ENCODE data around the gene RPL28.

The RPL28 gene

DNA sequence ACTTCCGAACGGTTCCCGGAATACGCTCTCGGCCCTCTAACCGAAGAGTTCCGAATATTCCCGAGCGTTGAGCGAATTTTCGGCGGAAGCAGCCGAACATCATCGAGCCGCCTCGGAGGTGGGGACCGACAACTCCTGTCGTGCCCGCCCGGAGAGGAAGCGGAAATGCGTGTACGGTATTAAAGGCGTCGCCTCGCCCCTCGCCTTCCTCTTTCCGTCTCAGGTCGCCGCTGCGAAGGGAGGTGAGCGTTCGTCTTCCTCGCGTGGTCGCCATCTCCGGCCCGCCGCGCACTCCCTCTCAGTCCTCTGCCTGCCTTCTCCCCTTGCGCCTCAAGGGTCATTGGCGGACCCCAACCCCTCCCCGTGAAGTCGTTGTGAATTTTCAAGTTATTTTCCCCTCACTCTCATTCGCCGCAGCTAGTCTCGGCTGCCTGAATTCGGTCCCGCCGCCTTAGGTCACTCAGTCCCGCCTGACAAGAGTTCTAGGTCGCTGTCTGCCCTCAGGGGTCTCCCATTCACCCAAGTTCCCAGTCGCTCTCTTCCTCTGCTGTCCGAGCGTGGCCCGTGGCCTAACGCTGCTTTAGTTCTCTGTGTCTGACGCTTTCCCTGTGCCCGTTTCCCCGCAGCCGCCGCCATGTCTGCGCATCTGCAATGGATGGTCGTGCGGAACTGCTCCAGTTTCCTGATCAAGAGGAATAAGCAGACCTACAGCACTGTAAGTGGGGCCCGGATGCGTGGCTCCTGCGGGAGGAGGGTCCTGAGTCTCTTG, at the start of gene RPL28:
Gene RPL28 (plus strand): TSS at position 209 of the 769 bp plus-strand sequence. CDS start 426 bp downstream, at position 635.
- DNase-seq (ENCODE audit: low spot score) = peak; percentile 96

DNA sequence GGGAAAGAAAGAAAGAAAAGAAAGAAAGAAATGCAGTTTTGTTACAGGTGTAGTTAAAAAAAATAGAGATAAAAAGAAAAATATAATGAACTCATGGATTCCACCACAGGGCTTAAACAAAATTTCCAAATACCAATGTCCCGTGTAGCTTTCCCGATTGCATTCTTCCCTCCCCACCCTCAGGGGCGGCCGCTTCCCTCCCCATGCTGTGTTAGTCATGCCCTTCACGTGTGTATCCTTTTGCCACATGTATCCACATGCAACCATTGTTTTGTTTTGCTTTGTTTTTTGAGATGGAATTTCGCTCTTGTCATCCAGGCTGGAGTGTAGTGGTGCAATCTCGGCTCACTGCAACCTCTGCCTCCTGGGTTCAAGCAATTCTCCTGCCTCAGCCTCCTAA, 49.6 kb upstream of the RPL28 start:
- no peak for DNase-seq (ENCODE audit: low spot score)

DNA sequence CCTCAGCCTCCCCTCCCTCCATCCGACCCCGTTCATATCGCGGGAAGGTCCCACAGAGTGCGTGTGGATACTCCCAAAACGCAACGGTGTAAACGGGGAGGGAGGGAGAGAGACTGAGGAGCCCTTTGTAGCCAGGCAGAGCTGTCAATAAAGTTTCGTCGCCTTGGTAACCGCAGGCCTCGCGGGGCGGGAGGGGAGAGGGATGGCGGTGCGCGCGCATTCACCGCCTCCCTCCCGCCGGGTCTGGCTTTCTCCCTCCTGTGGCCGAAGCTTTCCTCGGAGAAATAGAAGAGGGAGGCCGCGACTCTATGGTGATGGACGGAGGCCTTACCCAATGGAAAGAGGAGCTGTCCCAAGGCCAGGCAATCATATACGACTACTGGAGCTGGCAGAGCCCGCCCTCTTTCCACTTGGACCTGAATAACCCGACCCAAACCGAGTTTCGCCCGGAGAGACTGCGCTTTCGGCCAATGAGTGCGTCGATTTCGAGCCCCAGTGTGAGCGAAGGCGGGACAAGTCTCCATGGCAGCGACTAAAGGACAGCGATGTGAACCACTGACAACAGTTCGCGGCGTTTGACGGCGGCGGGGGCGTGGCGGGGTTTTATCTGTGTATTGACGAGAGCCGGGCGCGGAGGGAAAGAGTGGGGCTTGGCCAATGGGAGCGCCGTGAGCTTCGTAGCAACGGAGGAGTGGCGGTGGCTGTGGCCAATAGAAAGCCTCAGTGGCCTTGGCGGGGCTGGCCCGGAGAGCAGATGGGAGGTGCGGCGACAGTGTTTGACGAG, 46.4 kb upstream of the RPL28 start, which contains the start of gene KMT5C:
Gene KMT5C (plus strand): TSS at position 772 of the 784 bp plus-strand sequence. CDS start 2,061 bp downstream, outside the sequence.
- peak; percentile 98 for DNase-seq (ENCODE audit: low spot score)

DNA sequence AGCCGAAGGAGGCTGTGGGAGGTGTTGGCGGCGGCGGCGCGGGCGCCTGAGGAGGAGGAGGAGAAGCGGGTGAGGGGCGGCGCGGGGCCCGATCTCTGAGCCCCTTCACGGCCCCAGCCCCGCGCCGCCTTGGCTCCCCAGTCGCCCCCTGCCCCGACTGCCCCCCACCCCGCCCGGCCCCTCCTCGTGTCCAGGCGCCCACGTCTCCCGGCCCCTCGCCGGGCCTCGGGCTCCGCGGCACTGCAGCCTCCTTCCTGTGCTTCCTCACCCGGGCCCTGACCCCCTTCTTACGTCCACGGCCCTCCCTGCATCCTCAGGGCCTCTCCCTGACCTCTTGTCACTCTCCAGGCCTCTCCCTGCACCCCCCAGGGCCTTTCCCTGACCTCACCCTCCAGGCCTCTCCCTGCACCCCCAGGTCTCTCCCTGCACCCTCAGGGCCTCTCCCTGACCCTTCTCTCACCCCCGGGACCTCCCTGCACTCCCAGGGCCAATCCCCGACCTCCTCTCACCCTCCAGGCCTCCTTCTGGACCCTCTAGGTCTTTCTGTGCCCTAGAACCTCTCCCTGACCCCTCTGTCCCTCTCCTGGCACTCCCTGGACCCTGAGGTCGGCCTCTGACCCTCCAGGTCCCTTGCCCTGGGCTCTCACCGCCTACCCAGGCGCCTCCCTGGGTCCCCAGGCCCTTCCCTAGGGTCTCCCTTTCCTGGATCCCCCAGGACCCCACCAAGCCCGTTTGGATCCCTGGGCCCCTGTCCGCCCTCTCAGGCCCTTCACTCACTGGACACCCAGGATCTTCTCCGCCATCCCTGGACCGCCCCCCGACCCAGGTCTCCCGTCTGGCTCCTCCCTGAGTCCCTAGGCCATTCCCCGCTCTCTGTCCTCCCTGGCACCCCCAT, 45.6 kb upstream of the RPL28 start:
- DNase-seq (ENCODE audit: low spot score) = no peak

DNA sequence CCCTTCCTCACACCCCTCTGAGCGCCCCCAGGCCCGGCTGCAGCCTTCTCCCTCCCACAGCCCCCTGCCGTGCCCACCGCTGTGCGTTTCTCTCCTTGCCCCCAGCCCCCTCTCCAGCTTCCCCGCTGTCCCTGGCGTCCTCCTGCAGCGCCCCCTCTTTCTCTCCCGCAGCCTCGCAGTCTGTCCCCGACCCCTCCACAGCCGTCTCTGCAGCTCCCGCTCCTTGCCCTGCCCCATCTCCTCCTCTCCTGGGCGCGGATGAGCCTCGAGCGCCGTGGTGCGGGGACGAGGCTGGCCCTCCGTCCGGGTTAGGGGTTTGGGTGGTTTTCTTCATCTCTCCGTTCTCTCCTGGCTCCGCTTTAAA, 45.0 kb upstream of the RPL28 start:
- DNase-seq (ENCODE audit: low spot score) = peak; percentile 69

DNA sequence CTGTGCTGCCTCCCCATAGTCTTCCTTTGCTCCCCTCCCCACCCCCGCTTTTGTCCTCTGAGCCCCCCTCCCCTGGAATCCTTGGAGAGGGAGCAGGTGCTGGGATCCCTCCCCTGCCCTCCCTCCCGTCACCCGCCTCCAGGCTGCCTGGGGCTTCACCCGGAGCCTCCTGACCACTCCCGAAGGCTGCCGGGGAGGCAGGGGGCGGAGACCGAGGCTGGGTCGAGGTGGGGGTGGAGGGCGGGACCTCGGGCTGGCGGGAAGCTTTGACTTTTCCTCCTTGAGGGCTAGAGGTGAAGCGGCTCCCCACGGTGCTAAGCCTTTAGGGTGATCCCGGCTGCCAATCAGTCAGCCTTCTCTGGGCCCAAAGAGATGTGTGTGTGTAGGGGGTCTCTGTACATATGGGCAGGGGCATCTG, 44.6 kb upstream of the RPL28 start:
- peak; percentile 91 for DNase-seq (ENCODE audit: low spot score)

- DNase-seq (ENCODE audit: low spot score) = no peak
Observed at GRCh38 chr19:55341595-55342531, 43.9 kb upstream of the RPL28 start.

DNA sequence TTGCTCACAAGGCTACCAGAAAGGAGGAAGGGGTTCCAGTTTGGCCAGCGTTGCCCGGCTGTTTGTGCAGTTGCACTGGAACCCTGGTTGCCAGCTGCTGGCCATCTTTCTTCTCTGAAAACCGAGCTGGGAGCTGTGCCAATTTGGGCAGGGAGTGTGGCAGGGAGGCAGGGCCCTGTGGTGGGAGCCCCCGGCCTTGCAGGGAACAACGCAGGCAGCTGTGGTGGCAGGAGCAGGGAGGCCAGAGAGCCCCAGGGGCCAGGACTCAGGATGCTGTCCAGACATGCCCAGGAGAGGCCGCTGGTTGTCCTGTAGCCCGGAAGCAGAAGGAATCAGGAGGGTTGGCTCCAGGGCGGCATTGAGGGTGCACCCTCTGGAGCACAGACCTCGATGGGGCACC, 41.3 kb upstream of the RPL28 start:
- no peak for DNase-seq (ENCODE audit: low spot score)

- DNase-seq (ENCODE audit: low spot score) = no peak
Observed at GRCh38 chr19:55345101-55345817, 40.5 kb upstream of the RPL28 start.

GRCh38 chr19:55345818-55346724, 39.7 kb upstream of the RPL28 start:
- no peak for DNase-seq (ENCODE audit: low spot score)

GRCh38 chr19:55346725-55347441, 38.8 kb upstream of the RPL28 start:
- no peak for DNase-seq (ENCODE audit: low spot score)

DNA sequence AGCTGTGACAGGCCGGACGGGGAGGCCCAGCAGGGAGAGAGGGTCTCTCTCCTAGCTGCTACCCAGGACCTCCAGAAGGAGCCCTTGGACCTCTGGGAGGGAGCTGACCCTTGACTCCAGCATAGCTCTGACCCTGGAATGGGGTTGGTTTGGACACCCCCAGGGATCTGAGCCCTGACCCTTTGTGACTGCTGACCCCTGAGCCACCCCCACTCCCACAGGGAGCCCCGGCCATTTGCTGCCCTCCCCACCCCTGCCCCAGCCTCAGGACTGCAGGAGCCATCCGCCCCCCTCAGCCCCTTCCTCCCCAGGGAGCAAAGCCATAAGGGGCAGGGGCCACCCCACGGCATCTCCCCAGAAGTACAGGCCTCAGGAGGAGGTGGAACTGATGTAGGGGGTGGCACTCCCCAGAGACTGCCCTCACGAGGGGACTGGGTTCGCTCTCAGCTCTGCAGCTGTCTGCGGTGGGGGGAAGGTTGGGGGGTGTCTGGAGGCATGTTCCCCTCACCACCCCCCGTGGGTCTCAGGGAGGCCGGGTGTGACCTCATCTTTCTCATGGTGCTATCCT, 38.2 kb upstream of the RPL28 start:
- DNase-seq (ENCODE audit: low spot score) = no peak

DNA sequence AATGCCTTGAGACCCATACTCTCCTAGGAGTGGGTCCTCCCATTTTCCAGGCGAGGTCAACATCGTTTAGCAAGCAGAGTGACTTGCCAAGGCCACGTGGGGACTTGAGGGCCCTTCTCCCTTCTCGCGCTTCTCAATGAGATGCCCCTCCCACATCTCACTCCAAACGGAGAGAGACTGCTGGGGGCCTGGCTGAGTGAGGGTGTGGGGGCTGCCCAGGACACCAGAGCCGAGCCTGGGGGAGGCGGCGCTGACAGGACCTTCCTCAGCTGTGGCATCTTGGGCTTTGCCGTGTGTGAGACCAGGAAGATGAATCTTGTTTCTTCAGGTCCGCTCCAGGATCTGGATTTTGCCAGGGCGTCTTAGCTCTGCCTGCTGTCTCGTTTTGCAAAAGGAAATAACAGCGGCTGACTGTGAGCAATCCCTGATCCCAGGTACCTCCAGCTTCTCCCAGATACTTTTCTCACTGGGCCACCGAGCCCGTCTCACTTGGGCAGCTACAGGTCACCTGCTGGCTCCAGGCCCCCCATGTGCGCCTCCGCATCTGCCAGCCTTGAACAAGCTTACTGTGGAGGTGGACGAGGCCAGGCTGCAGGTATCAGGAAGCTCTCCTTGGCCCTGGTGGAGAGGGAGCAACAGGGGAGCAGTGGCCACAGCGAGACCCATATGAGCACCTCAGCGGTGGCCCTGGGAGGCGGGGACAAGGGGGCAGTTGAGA, 37.3 kb upstream of the RPL28 start:
- DNase-seq (ENCODE audit: low spot score) = no peak

- DNase-seq (ENCODE audit: low spot score) = no peak
Observed at GRCh38 chr19:55350620-55351315, 35.0 kb upstream of the RPL28 start.

- no peak for DNase-seq (ENCODE audit: low spot score)
Observed at GRCh38 chr19:55352040-55352439, 33.7 kb upstream of the RPL28 start.

DNA sequence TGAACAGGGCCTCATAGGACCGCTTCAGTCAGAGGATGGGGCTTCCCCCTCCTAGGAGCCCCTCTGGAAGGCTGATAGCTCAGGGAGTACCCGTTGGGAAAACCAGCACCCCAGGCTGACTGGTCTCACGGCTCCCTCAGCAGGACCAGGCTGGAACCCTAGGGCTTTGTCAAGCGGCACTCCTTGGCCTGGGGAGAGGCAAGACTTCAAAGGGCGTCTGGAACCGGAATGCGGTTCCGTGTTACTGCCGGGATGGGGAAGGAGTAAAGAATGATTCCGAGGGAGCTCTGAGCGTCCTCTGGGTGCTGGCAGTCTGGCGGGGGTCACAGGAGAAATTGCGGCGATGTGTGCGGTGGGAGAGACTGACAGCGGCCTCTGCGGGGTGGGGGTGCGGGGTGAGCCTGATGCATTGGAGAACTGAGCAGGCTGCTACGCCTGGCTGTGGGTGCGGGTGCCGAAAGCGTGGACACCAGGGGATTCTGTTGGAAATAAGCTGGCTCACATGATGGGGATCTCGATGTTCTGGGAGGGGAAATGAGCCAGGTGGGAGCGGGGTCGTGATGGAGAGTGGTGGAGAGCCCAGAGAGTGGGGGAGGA, 33.1 kb upstream of the RPL28 start:
- DNase-seq (ENCODE audit: low spot score) = no peak

DNA sequence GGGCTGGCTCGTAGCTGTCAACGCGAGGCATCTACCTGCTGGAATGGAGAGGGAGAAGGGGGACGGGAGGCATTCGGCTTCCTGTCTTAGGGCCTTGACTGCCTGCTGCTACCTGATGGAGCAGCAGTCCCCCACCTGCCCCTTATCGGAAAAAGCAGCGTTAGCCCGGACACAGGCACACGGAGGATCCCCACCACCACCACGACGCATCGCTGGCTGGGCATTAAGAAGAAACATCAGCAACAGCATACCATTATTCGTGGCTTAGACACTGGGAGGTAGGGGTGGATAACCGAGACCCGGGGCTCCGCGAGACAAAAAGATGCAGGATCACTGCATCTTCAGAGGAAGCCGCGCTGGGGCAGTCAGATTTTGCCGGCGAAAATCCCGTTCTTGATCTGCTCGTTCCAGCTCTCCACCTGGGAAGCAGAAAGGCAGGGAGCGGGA, 32.4 kb upstream of the RPL28 start:
- no peak for DNase-seq (ENCODE audit: low spot score)
